ENCODE data around the gene SMURF1.

Gene SMURF1

DNA sequence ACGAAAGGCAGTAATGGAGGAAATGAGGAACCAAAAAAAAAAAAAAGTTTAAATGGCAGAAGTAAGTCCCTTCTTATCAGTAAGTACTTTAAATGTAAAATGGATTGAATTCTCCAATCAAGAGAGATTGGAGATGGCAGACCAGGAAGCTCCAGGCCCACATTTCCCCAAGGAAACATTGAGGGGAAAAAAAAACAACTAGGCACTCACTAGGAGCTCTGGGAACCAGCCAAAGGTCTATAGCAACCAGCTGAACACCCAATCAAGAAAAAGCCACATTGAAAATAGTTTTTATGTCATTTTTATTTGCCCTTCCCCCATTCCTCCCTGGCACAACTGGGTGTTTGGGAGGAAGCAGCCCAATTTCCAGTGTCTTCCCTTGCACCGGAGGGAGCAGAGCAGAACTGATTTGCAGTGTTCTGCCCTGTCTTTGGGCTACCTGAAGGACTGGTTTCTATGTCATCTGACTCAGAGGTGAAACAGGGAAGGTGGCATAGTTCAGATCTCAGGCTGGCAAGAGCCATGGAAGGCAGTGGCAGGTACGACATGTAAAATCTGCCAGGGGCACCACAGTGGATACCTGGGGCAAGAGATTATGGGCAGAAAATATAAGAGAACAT, 121.9 kb downstream of the SMURF1 start:
- DNase-seq = peak in 1 of 2 donors; percentile 20

DNA sequence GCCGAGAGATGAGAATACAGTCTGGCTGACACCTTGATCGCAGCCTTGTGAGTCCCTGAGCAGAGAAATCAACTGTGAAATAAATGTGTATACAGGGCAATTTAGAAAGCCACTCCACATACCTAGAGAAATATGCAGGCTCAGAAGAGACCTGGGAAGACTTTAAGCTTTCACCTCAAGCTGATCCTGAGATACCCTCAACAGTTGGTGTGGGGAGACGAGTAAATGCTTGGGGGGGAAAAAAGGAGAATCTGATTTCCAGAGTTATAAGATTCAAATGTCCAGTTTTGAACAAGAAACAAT, 123.5 kb downstream of the SMURF1 start:
- no peak for DNase-seq

DNA sequence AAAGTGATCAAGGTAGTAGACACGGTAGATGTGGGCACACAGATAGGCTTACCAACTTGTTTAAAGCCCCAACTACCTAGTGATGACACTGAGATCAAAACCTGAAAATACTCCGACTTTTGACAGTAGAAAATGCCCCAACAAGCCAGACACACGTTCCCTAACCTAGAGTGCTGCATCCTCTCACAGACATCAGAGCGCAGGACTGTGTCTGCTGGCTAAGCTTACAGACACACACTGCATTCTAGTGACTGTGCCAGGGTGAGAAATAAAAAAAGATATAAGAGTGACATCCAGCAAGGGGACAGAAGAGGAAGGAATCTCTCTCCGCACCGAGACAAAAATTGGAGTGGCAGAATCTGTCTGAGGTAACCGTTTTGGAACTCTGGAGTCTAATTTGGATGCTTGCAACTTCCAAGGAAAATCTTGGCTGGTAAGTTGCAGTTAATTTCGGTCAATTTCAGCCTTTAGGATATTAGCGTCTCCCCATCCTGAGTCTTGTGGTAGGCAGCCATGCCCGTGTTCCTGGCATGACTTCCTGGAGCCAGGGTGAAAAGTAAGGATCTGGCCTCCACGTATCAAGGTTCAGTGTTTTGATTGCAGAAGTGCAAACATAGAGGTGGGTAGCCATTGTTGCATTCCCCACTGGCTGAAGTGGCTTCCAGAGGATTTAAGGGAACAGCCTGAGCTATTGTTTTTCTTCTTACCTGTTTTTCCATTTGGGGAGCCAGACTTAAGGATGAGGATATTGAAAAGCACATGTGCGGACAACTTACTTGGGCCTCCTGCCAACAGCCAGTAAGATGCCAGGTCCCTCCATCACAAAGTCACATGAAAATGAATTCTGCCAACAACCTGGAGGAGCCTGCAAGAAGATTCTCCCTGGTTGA, 124.1 kb downstream of the SMURF1 start:
- DNase-seq = no peak

DNA sequence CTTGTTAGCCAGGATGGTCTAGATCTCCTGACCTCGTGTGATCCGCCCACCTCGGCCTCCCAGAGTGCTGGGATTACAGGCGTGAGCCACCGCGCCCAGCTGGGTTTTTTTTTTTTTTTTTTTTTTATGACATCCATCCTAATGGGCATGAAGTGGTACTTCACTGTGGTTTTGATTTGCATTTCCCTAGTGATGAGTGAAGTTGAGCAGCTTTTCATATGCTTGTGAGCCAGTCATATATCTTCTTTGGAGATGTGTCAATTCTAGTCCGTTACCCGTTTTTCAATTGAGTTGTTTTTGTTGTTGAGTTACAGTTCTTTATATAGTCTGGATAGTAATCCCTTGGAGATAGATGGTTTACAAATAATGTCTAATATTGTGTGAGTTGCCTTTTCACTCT, 127.7 kb downstream of the SMURF1 start:
- no peak for DNase-seq

DNA sequence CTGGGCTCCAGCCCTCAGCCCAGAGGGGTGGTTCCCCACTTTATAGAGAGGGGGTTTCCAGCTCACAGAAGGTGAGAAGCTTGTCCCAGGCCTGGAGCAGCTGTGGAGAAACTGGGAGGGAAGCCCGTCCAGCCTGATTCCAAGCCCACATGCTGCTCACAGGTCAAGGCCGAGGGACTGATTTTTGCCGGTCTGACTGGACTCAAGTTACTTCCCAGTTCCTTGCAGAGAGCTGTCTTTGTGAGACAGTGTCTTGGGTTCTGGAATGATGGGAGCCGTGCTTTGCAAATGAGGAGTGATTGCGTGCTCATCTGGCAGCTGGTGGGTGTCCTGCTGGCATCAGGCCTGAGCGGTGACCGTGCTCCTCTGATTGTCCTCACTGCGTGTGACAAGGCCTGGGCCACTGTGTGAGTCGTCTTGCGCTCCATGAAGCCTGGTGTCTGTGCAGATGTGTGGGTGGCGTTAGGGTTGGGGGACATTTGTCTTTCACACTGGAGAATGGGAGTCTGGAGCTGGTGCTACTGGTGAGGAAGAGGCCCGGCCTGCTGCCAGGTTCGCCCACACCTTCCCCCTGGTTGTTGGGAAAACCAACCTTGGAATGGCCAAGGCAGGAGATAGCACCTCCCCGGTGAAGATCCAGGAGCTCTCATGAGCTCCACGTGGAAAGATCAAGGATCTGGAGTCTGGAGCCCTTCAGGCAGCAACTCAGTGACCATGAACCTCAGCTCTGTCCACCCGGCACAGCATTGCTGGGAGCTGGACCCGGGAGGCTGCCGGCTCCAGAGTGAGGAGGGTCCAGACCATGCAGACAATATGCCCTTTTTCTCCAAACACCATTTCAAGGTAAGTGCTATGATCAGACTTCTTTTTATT, 129.6 kb downstream of the SMURF1 start:
- no peak for DNase-seq

DNA sequence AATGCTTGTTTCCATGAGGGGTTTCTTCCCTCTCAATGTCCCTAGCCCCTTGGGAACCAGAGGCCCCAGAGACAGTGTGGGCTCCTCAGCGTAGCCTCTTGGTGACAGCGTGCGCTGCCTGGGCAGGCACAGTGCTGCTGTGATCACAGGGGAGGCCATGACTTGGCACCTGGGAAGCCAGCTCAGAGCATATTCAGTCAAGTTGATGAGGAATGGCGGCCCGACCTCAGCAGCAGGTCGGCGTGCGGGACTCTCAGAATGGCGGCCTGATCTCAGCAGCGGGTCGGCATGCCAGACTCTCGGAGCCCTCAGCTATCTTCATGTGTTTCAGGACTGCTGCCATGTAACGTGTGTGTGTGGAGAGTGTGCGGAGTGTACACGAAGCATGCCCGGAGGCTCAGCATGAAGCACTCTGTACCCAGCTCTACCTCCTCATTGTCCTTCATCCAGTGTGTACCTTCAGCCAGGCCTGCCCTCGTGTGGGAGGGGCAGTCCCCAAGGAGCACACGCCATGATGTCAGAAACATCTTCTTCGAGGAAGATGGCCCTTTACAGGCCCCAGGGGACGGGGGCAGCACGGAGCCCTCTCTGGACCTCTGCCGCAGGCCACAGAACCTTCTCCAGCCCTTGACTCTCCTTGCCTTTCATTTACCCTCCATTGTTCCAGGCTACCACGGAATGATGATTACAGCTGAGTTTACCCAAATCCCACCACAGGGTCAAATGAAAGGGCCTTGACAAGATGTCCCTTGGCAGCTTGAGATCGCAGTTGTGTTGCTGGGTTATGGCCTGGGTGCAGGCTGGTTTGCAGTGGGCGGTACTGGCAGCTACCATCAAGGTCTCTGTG, 130.4 kb downstream of the SMURF1 start:
- DNase-seq = no peak

DNA sequence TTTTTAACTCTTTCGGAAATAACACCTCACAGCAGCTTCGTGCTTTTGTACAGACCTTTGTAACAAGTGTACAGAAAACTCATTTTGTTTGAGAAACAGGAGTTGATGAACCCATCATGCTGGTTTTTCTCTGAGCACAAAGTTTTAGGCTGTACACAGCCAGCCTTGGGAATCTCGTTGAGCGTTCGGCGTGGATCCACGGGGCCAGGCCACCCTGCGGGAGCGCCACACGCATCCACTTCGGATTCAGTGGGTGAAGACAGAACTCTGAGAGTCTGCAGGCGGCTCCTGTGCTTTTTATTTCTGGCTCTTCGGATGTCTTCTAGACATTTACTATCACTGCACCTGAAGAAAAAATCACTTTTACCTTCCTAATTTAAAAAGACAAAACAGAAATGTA, 131.2 kb downstream of the SMURF1 start:
- DNase-seq = no peak

DNA sequence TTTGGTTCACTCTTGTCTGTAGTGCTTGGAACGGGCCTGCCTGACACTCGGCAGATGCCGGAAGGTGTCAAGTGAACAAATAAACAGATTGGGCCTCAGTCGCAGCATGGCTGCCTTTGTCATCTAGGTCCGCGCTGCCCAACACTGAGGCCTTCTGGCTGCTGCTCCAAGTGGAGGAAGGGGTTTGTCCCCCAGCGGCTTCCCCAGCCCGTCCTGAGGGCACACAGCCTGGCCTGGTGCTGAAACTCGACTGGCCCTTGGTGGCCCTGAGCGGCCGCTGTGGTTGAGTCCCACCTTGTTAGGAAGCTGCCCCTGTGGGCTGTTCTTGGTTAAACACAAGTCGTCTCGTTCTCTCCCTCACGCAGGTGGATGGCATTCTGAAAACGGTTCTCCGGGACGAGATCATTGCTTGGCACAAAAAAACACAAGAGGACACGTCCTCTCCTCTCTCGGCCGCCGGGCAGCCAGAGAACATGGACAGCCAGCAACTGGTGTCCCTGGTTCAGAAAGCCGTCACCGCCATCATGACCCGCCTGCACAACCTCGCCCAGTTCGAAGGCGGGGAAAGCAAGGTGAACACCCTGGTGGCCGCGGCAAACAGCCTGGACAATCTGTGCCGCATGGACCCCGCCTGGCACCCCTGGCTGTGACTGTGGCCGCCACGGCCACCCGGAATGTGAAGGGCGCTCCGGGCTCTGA, 132.1 kb downstream of the SMURF1 start:
- DNase-seq = no peak

DNA sequence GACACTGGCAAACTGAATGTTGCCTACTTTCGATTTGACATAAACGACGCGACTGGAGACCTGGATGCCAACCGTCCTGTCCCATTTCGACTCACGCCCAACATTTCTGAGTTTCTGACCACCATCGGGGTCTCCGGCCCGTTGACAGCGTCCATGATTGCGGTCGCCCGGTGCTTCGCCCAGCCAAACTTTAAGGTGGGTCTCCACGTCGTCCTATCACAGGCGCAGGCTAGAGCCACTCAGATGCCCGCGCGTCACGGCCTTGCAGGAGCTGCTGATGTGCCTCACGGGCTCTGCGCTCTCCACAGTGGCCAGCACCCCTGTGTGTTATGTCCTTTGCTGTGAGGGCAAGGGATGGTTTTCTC, 132.6 kb downstream of the SMURF1 start:
- no peak for DNase-seq

DNA sequence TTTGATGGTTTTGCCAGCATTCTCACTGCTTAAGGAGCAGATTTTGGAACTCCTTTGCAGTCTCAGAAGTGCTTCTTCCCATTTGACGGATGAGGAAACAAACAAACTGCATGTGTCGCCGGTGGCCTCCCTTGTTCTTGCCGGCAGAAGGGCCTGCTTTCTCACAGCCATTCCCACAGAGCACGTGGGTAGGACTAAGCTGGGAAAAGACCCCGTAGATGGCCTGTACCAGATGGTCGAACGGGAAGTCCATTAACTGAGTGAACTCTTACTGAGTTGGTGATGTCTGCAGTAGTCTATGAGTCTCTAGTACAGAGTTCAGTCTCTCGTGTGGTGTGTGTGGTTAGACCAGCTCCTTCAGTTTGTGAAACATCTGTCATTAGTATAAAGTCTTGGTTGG, 133.6 kb downstream of the SMURF1 start:
- DNase-seq = no peak

DNA sequence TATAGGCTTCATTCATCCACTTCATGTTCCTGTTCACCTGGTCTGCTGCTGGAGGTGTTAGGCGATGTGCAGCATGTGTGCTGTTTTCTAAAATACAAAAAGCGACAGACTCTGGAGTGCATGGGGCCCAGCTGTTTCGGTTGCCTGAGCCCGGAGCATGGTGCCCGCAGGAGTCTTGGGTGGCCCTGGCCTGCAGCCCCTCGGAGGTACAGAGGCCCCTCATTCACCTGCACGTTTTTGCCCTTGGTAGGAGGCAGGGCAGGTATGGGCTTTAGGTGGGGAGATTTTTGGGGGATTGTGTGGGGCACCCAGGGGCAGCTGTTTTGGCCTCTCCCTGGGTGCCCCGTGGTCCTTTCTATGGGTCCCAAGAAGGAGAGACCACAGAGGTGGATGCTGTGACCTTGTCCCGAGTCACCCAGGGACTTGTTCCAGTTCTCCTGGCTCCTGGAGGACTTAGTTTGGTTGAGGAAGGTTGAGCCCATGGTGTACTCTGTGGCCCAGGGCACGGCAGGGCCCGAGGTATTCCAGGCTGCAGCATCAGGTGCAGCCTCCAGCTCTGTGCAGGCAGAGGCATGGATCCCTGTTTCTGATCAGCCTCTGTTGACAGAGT, 134.9 kb downstream of the SMURF1 start:
- DNase-seq = no peak

DNA sequence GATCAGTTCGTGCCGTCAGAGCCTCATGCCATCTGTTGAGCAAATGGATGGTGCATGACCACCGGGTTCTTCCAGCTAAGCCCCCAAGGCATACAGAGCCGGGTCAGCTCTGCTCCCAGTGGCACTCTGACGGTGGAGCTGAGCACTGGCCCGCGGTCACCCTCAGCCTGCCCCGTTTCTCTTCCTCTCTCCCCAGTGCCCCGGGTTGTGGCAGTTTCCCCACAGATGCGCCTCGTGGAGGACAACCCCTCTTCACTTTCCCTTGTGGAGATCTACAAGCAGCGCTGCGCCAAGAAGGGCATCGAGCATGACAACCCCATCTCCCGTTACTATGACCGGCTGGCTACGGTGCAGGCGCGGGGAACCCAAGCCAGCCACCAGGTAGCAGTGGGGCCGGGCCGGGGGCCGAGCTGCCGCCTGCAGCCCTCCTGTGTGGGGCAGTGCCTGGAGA, 135.7 kb downstream of the SMURF1 start:
- DNase-seq = no peak

DNA sequence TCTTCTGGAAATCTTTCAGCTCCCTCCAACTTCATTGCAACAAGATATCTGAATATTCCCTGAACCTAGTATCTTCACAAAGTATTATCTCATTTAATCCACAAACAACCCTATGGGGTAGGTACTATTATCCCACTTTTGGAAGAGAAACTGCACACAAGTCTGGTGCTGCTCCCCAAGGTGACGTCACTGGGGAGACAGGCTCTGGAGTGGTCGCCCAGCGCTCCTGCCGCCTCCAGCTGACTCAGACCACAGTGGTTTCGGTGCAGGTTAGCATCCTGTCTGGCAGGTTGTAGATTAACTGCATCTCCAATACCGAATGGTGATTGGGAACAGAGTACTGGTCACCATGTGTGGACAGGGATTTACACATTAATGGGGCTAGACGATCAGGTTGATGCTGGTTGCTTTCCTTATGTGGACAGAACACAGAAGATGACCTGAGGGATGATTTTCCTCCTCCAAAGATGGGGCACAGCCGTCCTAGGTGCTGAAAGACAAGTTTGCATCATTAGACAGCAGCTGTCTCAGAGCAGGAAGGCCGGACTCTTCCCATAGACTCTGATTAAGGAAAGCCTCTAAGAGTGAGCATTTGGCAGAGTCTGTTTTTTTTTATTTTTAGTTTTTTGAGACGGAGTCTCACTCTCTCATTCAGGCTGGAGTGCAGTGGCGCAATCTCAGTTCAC, 137.0 kb downstream of the SMURF1 start:
- DNase-seq = no peak

DNA sequence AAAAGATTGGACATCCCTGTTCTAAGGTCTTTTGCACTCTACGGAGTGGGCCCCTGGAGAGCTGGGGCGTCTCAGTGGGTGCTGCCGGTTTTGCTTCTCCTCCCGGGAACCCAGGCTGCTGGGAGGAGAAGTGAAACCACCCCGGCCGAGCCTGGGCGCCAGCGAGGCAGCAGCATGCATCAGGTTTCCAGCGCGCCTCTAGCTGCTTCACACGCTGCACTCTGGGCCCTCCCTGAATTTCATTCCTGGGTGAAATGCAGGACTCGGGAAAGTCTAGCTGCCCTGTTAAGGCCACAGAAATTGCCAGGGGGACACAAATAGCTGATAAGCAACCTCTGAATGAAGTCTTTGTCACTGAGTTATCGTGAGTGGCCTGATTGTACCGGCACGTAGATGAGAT, 138.1 kb downstream of the SMURF1 start:
- no peak for DNase-seq

DNA sequence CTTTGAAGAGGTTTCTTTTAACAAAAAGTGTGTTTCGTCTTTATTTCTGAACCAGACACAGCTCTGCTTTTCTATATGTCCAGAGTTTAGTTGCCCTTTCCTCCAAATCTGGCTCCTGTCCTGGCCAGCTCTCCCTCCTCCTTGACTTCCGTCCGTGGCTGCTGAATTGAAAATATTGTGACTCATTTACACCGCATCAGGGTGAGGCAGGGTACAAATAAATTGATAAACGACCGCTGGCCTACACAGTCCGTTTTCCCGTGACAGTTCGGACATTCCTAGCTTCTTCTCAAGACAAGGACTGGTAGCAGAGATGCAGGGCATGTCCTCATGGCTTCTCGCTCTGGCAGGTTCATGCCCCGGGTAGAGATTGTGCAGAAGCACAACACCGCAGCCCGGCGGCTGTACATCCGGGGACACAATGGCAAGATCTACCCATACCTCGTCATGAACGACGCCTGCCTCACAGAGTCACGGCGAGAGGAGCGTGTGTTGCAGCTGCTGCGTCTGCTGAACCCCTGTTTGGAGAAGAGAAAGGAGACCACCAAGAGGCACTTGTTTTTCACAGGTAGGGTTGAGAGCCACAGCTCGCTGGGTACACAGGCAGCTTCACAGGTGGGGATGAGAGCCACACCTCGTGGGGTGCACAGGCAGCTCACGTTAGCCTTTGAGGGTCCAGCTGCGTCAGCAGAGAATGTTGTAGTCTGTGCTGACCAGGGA, 139.0 kb downstream of the SMURF1 start:
- DNase-seq = no peak

DNA sequence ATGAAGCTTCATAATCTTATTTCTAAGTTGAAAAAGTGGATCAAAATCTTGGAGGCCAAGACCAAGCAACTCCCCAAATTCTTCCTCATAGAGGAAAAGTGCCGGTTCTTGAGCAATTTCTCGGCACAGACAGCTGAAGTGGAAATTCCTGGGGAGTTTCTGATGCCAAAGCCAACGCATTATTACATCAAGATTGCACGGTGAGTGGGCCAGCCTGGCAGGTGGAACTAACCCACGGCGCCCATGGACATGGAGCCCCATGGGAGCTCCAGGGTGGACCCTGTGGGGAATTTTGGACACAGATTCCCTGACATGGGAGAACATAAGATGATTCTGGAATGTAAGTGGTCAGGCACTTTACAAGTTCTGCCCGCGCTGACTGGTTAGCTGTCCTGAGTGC, 139.7 kb downstream of the SMURF1 start:
- DNase-seq = no peak

DNA sequence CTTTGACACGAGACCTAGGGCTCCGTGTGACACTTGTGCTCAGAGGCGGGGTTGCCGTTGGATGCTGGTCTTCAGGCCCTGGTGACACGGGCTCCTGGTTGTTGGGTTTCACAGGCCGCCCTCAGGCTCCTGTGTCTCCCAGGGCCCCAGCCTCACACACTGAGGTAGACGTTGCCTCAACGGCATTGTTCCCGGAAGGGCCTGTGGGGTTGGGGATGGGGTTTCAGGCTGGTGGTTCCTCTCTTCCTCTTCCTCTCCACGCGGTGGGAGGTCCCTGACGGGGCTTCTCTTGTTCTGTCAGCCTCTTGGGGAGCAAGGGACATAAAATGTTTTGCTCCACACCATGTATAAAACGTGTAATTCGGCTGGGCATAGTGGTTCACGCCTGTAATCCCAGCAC, 140.5 kb downstream of the SMURF1 start:
- no peak for DNase-seq

DNA sequence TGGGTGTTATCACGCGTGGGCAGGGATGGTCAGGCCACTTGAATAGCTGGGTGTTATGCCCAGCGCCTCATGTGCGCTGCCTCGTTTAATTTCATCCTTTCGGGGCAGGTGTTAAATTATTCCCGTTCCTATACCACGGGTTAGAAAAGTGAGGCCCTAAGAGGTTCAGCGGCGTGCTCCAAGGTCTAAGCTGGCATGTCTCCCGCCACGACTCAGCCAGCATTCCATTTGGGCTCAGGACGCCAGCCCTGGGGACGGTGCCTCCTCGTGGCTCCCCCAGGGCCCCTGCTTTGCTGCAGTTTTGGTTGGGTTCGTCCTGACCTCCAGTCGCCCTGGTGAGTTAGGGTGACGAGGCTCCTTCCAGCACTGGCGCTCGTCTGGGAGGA, 141.1 kb downstream of the SMURF1 start:
- no peak for DNase-seq

DNA sequence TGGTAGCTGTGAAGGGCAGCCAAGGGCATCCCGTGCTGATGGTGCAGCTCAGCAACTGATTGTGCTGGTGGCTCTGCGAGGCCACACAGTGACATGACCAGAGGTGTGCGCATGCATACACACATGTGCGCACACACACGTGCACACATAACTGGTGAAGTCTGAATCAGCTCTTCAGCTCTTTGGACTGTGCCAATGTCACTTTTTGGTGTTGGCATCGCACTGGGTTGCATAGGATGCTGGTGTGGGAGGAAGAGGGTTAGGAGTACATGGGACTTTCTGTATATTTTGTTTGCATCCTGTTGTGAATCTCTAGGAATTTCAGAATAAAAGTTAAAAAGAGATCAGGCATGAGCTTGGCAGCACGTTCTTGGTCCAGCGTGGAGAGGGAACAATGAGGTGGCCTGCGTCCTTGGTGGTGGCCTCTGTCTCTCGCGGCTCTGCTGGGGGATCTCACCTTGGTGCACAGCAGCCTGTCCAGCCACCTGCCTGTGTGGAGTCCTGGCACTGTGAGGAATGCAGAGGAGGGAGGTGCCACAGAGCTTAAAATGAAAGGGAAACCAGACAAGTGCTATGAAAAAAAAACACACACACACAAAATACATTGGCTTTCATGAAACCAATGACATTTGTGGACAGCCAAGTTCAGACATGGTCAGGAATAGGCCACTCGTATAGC, 141.6 kb downstream of the SMURF1 start:
- no peak for DNase-seq

Data from bone marrow (tissue), 2 donors.